HepG2 (cell line): ENCODE results near the gene HPCAL1. TPM values are rescaled to one million over a fixed set of nuclear protein-coding genes. Genes with fewer than 3 reads are reported as not detected.

Source experiments
- GTF3A ChIP-seq: sonication (generic); formaldehyde crosslinking; conservative IDR thresholded peaks from 2 replicates; pipeline ENCODE4 v1.4.0; 2020; ENCODE audit warnings: mild to moderate bottlenecking, missing genetic modification reagents
- HINFP ChIP-seq: sonication (generic); formaldehyde crosslinking; IDR thresholded peaks from 2 replicates; pipeline ENCODE4 v1.4.0; 2020; ENCODE audit warnings: low read depth, mild to moderate bottlenecking, missing genetic modification reagents
- MATR3 ChIP-seq: sonication (generic); formaldehyde crosslinking; IDR thresholded peaks from 2 replicates; pipeline ENCODE4 v1.4.0; 2020; ENCODE audit warnings: missing genetic modification reagents
- NFAT5 ChIP-seq: sonication (generic); formaldehyde crosslinking; IDR thresholded peaks from 2 replicates; pipeline ENCODE4 v1.4.0; 2020; ENCODE audit warnings: missing genetic modification reagents
- PATZ1 ChIP-seq: sonication (generic); formaldehyde crosslinking; IDR thresholded peaks from 2 replicates; pipeline ENCODE4 v1.4.0; 2020; ENCODE audit warnings: missing genetic modification reagents
- POLR2A ChIP-seq, 2 experiments: IDR thresholded peaks; 2 replicates each; pipeline ENCODE4 v1.6.1; 2011; ENCODE audit warnings: low read depth in 2 of 2, low read length in 2 of 2, mild to moderate bottlenecking in 1 of 2, moderate library complexity in 1 of 2; ENCODE audit not compliant: insufficient read depth in 1 of 2
- RBM22 ChIP-seq: fragments of 200-400 bp; formaldehyde crosslinking; optimal IDR thresholded peaks from 2 replicates; pipeline ENCODE3; 2017; ENCODE audit warnings: mild to moderate bottlenecking, low read length, moderate library complexity
- RXRB ChIP-seq: IDR thresholded peaks from 2 replicates; pipeline ENCODE4 v1.6.1; 2016; ENCODE audit warnings: borderline replicate concordance, missing genetic modification reagents, missing compliant biosample characterization
- SPEN ChIP-seq: sonication (generic); formaldehyde crosslinking; IDR thresholded peaks from 2 replicates; pipeline ENCODE4 v1.5.1; 2020; ENCODE audit warnings: low read depth, mild to moderate bottlenecking, missing genetic modification reagents
- ZNF136 ChIP-seq: sonication (generic); formaldehyde crosslinking; IDR thresholded peaks from 2 replicates; pipeline ENCODE4 v1.8.1; 2022; ENCODE audit warnings: low read depth, mild to moderate bottlenecking, moderate library complexity, missing genetic modification reagents
- ZNF205 ChIP-seq: IDR thresholded peaks from 2 replicates; pipeline ENCODE4 v1.6.1; 2018; ENCODE audit warnings: missing biosample characterization, missing genetic modification reagents
- ZNF234 ChIP-seq: sonication (generic); formaldehyde crosslinking; conservative IDR thresholded peaks from 2 replicates; pipeline ENCODE4 v1.5.1; 2020; ENCODE audit warnings: mild to moderate bottlenecking, missing genetic modification reagents
- ZNF441 ChIP-seq: sonication (generic); formaldehyde crosslinking; IDR thresholded peaks from 2 replicates; pipeline ENCODE4 v1.7.0; 2021; ENCODE audit warnings: missing genetic modification reagents, borderline replicate concordance
- ZNF782 ChIP-seq: sonication (generic); formaldehyde crosslinking; IDR thresholded peaks from 2 replicates; pipeline ENCODE4 v1.4.0; 2020; ENCODE audit warnings: missing genetic modification reagents, mild to moderate bottlenecking, borderline replicate concordance
- ZUFSP ChIP-seq: sonication (generic); formaldehyde crosslinking; IDR thresholded peaks from 2 replicates; pipeline ENCODE4 v1.9.0; 2021; ENCODE audit warnings: missing genetic modification reagents, mild to moderate bottlenecking, borderline replicate concordance
- polyA plus RNA-seq, 8 experiments: library from polyadenylated mRNA; depleted of rRNA in 3 of 8; stranded (reverse) in 7 of 8; unstranded in 1 of 8; fragments of >200 nt; fragmentation: Illumina TruSeq in 4 of 8; extraction: Trizol in 4 of 8; gene quantifications; 2 replicates each; pipeline versions ENCODE4 v1.2.1 to v1.2.3, GENCODE V29; 2011 to 2016; ENCODE audit warnings: low read depth in 4 of 8, missing spikeins in 1 of 8, mixed read lengths in 1 of 8; ENCODE audit not compliant: insufficient read depth in 1 of 8
- total RNA-seq, 5 experiments: library from RNA; depleted of rRNA; stranded (reverse); fragments of >200 nt; fragmentation: Illumina TruSeq; extraction: Trizol; gene quantifications; 2 replicates each; pipeline ENCODE4 v1.2.3, GENCODE V29; 2016; ENCODE audit warnings: low read depth in 1 of 5

HPCAL1 gene
- total and polyA plus RNA-seq, 2 of the 13 experiments (the other 11 are each of a cell fraction or from before 2014, with no cell fraction given), result 29.5 to 29.9 TPM

- TF ChIP-seq ZNF441 (CRISPR knock-in tag) (peak; percentile 87), ZNF782 (CRISPR knock-in tag) (no peak), ZNF136 (CRISPR knock-in tag) (no peak), ZNF205 (CRISPR knock-in tag) (peak; percentile 18; the same call in 1 of the 2 replicates), RBM22 (peak; percentile 2), SPEN (peak; percentile 52; the same call in 1 of the 2 replicates), HINFP (peak; percentile 23), PATZ1 (CRISPR knock-in tag) (peak; percentile 72), RXRB (CRISPR knock-in tag) (peak; percentile 91), ZUFSP (CRISPR knock-in tag) (no peak), ZNF234 (CRISPR knock-in tag) (0 out of 2 replicates have a peak, but pooled peaks have one; percentile 47), MATR3 (CRISPR knock-in tag) (no peak), GTF3A (peak; percentile 66; the same call in 1 of the 2 replicates), NFAT5 (CRISPR knock-in tag) (peak; percentile 36; the same call in 1 of the 2 replicates), POLR2A (IDR thresholded peaks at IDR 0.05; ENCODE audit: insufficient read depth in 1 of 2, low read depth in 2 of 2, low read length in 2 of 2) (peak in 1 of 2 experiments; percentile 54; a peak in 1 of 4 replicates)
Measured at GRCh38 chr2:10400978-10401951, 98.6 kb downstream of the HPCAL1 start (continued).
